ENCODE measurements around the gene FOXP1. TPM values are rescaled to one million over a fixed set of nuclear protein-coding genes. Genes with fewer than 3 reads are reported as not detected.

The FOXP1 gene
- total and polyA plus RNA-seq, 9 of the 15 experiments (the other 6 are each of a cell fraction or from before 2014, with no cell fraction given) = 7.7 to 34.5 (median 13.7) TPM

GRCh38 chr3:70916375-70917055, 667.0 kb downstream of the FOXP1 start (continued):
- TF ChIP-seq, protein P1, sequence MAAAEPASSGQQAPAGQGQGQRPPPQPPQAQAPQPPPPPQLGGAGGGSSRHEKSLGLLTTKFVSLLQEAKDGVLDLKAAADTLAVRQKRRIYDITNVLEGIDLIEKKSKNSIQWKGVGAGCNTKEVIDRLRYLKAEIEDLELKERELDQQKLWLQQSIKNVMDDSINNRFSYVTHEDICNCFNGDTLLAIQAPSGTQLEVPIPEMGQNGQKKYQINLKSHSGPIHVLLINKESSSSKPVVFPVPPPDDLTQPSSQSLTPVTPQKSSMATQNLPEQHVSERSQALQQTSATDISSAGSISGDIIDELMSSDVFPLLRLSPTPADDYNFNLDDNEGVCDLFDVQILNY (CRISPR knock-in tag; IDR thresholded peaks at IDR 0.05) = no peak
- TF ChIP-seq NONO (IDR thresholded peaks at IDR 0.05; ENCODE audit: low read depth in 2 of 2, low read length in 1 of 2) (no peak), MTA3 (IDR thresholded peaks at IDR 0.05; ENCODE audit: borderline replicate concordance) (no peak), ZNF592 (IDR thresholded peaks at IDR 0.05) (no peak), MAZ (CRISPR knock-in tag; conservative IDR thresholded peaks at IDR 0.05 in 1 of 2, IDR thresholded peaks at IDR 0.05 in 1 of 2) (no peak), CBX5 (IDR thresholded peaks at IDR 0.05; ENCODE audit: borderline replicate concordance, low read depth) (no peak), ZNF668 (CRISPR knock-in tag; IDR thresholded peaks at IDR 0.05) (no peak), CREB1 (IDR thresholded peaks at IDR 0.05) (no peak), CREB1 (CRISPR knock-in tag; IDR thresholded peaks at IDR 0.05) (no peak), HLTF (IDR thresholded peaks at IDR 0.05) (no peak), ZNF740 (CRISPR knock-in tag; IDR thresholded peaks at IDR 0.05) (no peak), ZNF740 (tag; IDR thresholded peaks at IDR 0.05) (no peak), NFYB (IDR thresholded peaks at IDR 0.05; ENCODE audit: extremely low read depth, insufficient read length) (no peak), LCOR (CRISPR knock-in tag; IDR thresholded peaks at IDR 0.05) (no peak), ZNF431 (CRISPR knock-in tag; IDR thresholded peaks at IDR 0.05) (no peak), COPS2 (conservative IDR thresholded peaks at IDR 0.05) (no peak), ZNF778 (CRISPR knock-in tag; IDR thresholded peaks at IDR 0.05) (no peak), NCOA1 (IDR thresholded peaks at IDR 0.05; ENCODE audit: low read depth) (no peak), NCOA4 (IDR thresholded peaks at IDR 0.05; ENCODE audit: partially characterized antibody) (peak; percentile 43)
- TF ChIP-seq, protein P2, sequence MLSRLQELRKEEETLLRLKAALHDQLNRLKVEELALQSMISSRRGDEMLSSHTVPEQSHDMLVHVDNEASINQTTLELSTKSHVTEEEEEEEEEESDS (CRISPR knock-in tag; IDR thresholded peaks at IDR 0.05) = no peak
- TF ChIP-seq, protein P3, sequence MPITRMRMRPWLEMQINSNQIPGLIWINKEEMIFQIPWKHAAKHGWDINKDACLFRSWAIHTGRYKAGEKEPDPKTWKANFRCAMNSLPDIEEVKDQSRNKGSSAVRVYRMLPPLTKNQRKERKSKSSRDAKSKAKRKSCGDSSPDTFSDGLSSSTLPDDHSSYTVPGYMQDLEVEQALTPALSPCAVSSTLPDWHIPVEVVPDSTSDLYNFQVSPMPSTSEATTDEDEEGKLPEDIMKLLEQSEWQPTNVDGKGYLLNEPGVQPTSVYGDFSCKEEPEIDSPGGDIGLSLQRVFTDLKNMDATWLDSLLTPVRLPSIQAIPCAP (CRISPR knock-in tag; IDR thresholded peaks at IDR 0.05; ENCODE audit: borderline replicate concordance) = no peak
- TF ChIP-seq, protein P4, sequence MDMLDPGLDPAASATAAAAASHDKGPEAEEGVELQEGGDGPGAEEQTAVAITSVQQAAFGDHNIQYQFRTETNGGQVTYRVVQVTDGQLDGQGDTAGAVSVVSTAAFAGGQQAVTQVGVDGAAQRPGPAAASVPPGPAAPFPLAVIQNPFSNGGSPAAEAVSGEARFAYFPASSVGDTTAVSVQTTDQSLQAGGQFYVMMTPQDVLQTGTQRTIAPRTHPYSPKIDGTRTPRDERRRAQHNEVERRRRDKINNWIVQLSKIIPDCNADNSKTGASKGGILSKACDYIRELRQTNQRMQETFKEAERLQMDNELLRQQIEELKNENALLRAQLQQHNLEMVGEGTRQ (CRISPR knock-in tag; IDR thresholded peaks at IDR 0.05) = peak; percentile 54
